Spleen (tissue), 7 donors: Measurements from ENCODE around the gene ABCG1.

Experiments
- POLR2A ChIP-seq, 3 donors: fragments of 450-650 bp; IDR thresholded peaks; one replicate each; pipeline ENCODE4 v1.5.1; 2017; ENCODE audit warnings: antibody characterized with exemption in 3 of 3, mild to moderate bottlenecking in 1 of 3
- TF ChIP-seq, protein P1 (sequence below), 11 experiments: fragments of 200-600 bp in 7 of 11; fragments of 450-650 bp in 4 of 11; sonication (generic) in 4 of 11; IDR thresholded peaks in 8 of 11; conservative IDR thresholded peaks in 3 of 11; 1 replicate in 7 of 11; 2 replicates in 4 of 11; pipeline versions ENCODE4 v1.4.0 to v1.8.0; 2016 to 2021; ENCODE audit warnings: antibody characterized with exemption in 11 of 11, inconsistent platforms in 4 of 11, mild to moderate bottlenecking in 1 of 11
- donor health status: DM: no; HTN: no; CAD: no; lungs with moderate emphysema.
- donor health status: DM: no; HTN: no; CAD: no.
- donor health status: DM: no; HTN: no; CAD: no.

DNA sequence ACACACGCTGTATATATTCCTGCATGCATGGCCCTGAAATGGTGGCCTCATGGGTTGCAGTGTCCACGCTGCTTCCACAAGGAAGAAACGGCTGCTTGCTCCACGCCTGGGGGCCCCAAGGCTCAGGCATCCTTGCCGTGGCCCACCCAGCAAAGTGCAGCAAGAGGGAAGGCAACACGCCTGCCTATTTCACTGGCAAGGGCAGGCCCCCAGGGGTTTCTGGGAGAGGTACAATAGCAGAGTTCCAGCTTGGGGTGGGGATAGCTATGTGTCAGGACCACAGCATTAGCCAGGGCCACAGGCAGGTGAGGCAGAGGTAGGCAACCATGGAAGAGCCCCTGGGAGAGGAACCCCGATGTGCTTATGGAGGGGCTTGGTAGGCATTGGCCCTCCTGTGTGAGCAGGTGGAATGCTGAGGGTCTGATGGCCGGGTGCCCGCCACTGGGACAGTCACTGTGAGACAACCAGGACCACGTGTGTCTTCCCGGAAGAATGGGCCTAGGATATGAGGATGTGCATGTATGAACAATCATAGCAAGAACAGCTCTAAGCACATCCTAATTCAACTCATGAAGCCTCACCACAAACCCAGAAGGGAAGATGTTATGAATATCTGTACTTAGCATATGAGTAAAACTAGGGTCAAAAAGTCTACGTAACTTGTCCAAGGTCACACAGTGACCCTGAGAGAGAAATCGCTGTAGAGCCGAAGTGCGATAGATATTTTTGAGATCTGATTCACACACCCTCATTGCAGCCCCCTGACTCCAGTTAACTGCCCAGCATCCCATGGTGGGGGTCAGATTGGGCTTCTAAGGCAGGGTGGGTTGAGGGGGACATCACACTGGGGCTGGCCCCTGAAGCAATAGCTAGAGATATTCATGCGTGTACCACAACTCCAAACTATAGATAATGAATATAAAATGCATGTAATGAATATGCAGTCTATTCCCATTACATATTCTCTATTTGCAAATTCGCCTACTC lies 120.1 kb downstream of the ABCG1 start:
- TF ChIP-seq POLR2A (IDR thresholded peaks at IDR 0.05) = no peak
- TF ChIP-seq, protein P1, sequence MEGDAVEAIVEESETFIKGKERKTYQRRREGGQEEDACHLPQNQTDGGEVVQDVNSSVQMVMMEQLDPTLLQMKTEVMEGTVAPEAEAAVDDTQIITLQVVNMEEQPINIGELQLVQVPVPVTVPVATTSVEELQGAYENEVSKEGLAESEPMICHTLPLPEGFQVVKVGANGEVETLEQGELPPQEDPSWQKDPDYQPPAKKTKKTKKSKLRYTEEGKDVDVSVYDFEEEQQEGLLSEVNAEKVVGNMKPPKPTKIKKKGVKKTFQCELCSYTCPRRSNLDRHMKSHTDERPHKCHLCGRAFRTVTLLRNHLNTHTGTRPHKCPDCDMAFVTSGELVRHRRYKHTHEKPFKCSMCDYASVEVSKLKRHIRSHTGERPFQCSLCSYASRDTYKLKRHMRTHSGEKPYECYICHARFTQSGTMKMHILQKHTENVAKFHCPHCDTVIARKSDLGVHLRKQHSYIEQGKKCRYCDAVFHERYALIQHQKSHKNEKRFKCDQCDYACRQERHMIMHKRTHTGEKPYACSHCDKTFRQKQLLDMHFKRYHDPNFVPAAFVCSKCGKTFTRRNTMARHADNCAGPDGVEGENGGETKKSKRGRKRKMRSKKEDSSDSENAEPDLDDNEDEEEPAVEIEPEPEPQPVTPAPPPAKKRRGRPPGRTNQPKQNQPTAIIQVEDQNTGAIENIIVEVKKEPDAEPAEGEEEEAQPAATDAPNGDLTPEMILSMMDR (IDR thresholded peaks at IDR 0.05 in 8 of 11, conservative IDR thresholded peaks at IDR 0.05 in 3 of 11) = no peak
